Measurements from ENCODE around the gene GID4. TPM values are rescaled to one million over a fixed set of nuclear protein-coding genes. Genes with fewer than 3 reads are reported as not detected.

The GID4 gene
- total and polyA plus RNA-seq, 2 of the 13 experiments (the other 11 are each of a cell fraction or from before 2014, with no cell fraction given), result 4.3 to 6.1 TPM

DNA sequence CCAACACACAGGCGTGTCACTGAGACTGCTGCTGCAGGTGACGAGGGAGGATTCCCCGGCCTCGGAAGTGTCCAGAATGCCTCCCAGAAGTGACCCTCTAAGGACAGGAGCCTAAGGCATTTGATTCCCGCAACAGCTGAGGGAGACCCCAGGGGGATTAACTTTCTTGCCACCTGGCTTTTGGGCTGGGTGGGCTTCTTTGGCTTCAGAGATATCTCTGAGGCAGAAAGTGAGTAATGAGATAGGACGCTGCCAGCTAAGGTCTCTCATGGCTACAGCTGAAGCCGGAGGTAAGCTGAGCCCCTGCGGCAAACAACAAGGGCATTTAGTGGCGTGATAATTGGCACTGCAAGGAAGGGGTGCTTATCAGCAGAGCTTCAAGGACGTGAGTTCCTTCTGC, 49.6 kb upstream of the GID4 start:
- Histone ChIP-seq H3K27me3 (ENCODE audit: control insufficient read depth in 1 of 2, insufficient read depth in 2 of 2, low read length in 2 of 2) (peaks cover 0 to 22% of the 10 kb centered on the region in 2 experiments; a peak in 3 of 5 replicates), H3K9ac (ENCODE audit: insufficient read depth, low read depth, low read length) (no peak overlapping the region), H3K79me2 (ENCODE audit: insufficient read depth, low read length) (no peaks in the 10 kb centered on the region), H3K4me3 (replicated peaks in 1 of 3; ENCODE audit: insufficient read depth in 1 of 3, low read depth in 2 of 3, low read length in 3 of 3) (no peak overlapping the region), H3K9me3 (ENCODE audit: low read length) (no peaks in the 10 kb centered on the region), H3K4me2 (ENCODE audit: low read depth, low read length) (no peak overlapping the region; the same call in 1 of the 2 replicates), H4K20me1 (ENCODE audit: insufficient read depth, low read length) (no peaks in the 10 kb centered on the region), H3K36me3 (replicated peaks in 1 of 2; ENCODE audit: control insufficient read depth in 1 of 2, insufficient read depth in 2 of 2, low read length in 2 of 2) (no peaks in the 10 kb centered on the region), H2AFZ (ENCODE audit: low read length) (no peak overlapping the region), H3K4me1 (ENCODE audit: insufficient read depth, low read length) (peaks cover 7% of the 10 kb centered on the region), H3K27ac (ENCODE audit: extremely low read length, insufficient read depth, low read length) (no peak overlapping the region)
- no peak for ATAC-seq
- DNase-seq (ENCODE audit: low spot score), result no peak
- FAIRE-seq, result no peak
- WGBS (ENCODE audit: low lambda C conversion rate), result 44% methylated on average over 5 of the region's 10 CpGs
- TF ChIP-seq ATAD3A (CRISPR knock-in tag; IDR thresholded peaks at IDR 0.05), result no peak
- TF ChIP-seq, protein P1, sequence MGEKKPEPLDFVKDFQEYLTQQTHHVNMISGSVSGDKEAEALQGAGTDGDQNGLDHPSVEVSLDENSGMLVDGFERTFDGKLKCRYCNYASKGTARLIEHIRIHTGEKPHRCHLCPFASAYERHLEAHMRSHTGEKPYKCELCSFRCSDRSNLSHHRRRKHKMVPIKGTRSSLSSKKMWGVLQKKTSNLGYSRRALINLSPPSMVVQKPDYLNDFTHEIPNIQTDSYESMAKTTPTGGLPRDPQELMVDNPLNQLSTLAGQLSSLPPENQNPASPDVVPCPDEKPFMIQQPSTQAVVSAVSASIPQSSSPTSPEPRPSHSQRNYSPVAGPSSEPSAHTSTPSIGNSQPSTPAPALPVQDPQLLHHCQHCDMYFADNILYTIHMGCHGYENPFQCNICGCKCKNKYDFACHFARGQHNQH (CRISPR knock-in tag; IDR thresholded peaks at IDR 0.05), result no peak
- no peak for TF ChIP-seq REXO4 (CRISPR knock-in tag; IDR thresholded peaks at IDR 0.05; ENCODE audit: borderline replicate concordance)
- no peak for TF ChIP-seq SRF (IDR thresholded peaks at IDR 0.05; ENCODE audit: low read depth, low read length)
- TF ChIP-seq ZNF383 (CRISPR knock-in tag; IDR thresholded peaks at IDR 0.05; ENCODE audit: borderline replicate concordance), result no peak
- no peak for TF ChIP-seq ZNF776 (CRISPR knock-in tag; IDR thresholded peaks at IDR 0.05)
- TF ChIP-seq YY1 (IDR thresholded peaks at IDR 0.05; ENCODE audit: insufficient read depth, insufficient replicate concordance, low read depth, low read length), result no peak
- no peak for TF ChIP-seq PHF20 (CRISPR knock-in tag; IDR thresholded peaks at IDR 0.05)
- TF ChIP-seq, protein P2, sequence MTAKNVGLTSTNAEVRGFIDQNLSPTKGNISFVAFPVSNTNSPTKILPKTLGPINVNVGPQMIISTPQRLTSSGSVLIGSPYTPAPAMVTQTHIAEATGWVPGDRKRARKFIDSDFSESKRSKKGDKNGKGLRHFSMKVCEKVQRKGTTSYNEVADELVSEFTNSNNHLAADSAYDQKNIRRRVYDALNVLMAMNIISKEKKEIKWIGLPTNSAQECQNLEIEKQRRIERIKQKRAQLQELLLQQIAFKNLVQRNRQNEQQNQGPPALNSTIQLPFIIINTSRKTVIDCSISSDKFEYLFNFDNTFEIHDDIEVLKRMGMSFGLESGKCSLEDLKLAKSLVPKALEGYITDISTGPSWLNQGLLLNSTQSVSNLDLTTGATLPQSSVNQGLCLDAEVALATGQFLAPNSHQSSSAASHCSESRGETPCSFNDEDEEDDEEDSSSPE (CRISPR knock-in tag; IDR thresholded peaks at IDR 0.05), result no peak
- TF ChIP-seq ZNF224 (CRISPR knock-in tag; IDR thresholded peaks at IDR 0.05), result no peak
- no peak for TF ChIP-seq SALL2 (CRISPR knock-in tag; IDR thresholded peaks at IDR 0.05)
- no peak for TF ChIP-seq IKZF4 (CRISPR knock-in tag; IDR thresholded peaks at IDR 0.05; ENCODE audit: borderline replicate concordance, low read depth, not compliant biosample characterization)
- TF ChIP-seq ZKSCAN5 (CRISPR knock-in tag; IDR thresholded peaks at IDR 0.05), result no peak
- TF ChIP-seq BORCS8-MEF2B (CRISPR knock-in tag; IDR thresholded peaks at IDR 0.05), result no peak
- TF ChIP-seq HDAC1 (CRISPR knock-in tag; IDR thresholded peaks at IDR 0.05), result no peak
- TF ChIP-seq ZNF615 (CRISPR knock-in tag; IDR thresholded peaks at IDR 0.05; ENCODE audit: borderline replicate concordance), result no peak
- no peak for TF ChIP-seq ZBTB42 (CRISPR knock-in tag; IDR thresholded peaks at IDR 0.05)
- TF ChIP-seq HNRNPH1 (optimal IDR thresholded peaks at IDR 0.05; ENCODE audit: low read depth, low read length), result no peak
- intact Hi-C loops (cut with micrococcal nuclease; ENCODE audit: unreplicated experiment), result no loop called here
- in situ Hi-C loops (cut with HindIII; ENCODE audit: extremely low pct_ligation_motif_present, low pct_unique_long_range_greater_than_20kb), result loop anchor here (5.0 kb wide), 1 partner anchor 38 kb away; no protein-coding TSS in a partner anchor
- no TSS peak for BruUV-seq (replicated peaks)
- CTCF ChIA-PET (ENCODE audit: low intra/inter-chr PET ratio, low total read pairs), result no interaction called here
- POLR2A ChIA-PET, result no interaction called here

All from HepG2 (cell line).